GM12873 (cell line): ENCODE data around the gene STAMBPL1.

Experiments used
- CTCF ChIP-seq: IDR thresholded peaks from 2 replicates; pipeline ENCODE4 v1.5.1; 2012; ENCODE audit warnings: low read depth, mild to moderate bottlenecking, moderate library complexity, low read length, control low read depth; ENCODE audit not compliant: insufficient read depth; ENCODE audit errors: missing control alignments

The STAMBPL1 gene

DNA sequence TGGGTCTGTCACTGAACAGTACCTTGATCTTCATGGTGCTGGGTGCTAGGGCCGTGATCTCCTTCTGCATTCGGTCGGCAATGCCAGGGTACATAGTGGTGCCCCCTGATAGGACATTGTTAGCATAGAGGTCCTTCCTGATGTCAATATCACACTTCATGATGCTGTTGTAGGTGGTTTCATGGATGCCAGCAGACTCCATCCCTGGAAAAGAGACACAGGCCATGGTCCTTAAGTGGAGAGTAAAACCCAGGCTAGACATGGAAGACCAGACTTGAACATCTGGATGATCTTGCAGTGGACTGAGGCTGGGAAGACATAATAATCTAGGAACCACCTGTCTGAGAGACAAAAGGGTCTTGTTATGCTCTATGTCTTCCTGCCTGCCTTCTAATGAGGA lies 58.0 kb downstream of the STAMBPL1 start:
- no peak for TF ChIP-seq CTCF

- no peak for TF ChIP-seq CTCF
These were observed 58.9 kb downstream of the STAMBPL1 start for GRCh38 chr10:88938938-88939337.

- TF ChIP-seq CTCF = no peak
These were observed 61.0 kb downstream of the STAMBPL1 start for GRCh38 chr10:88941026-88941425.

DNA sequence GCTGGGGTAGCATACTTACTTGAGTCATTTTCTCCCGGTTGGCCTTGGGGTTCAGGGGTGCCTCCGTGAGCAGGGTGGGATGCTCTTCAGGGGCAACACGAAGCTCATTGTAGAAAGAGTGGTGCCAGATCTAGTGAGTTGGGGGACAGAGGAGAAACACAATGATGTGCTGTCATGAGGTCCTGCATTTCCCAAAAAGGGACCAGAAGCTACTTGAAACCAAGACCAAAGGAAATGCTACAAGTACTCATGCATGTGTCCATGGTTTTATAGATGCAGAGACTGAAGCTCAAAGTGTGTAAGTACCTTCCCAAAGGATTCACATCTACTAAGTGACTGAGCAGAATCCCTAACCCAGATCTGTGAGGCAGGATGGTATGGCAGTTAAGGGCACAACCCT lies 63.7 kb downstream of the STAMBPL1 start:
- TF ChIP-seq CTCF = no peak

DNA sequence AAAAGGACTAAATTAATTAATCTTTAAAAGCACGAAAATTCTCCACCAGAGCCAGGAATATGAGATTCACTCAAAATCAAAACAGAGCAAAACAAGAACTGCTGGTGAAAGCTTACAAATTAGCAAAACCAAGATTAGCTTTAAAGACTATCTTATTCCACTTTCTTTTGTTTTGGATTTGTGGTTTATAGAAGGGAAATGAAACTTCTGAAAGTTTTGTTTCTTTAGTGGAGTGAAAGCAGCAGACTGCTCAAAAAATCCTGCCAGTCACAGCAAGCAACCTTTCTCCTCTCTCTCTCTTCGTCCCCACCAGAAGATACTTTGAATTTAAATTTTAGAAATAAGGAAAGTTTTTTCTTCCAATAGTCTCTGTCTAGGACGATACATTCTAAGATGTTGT lies 64.8 kb downstream of the STAMBPL1 start:
- TF ChIP-seq CTCF = no peak

DNA sequence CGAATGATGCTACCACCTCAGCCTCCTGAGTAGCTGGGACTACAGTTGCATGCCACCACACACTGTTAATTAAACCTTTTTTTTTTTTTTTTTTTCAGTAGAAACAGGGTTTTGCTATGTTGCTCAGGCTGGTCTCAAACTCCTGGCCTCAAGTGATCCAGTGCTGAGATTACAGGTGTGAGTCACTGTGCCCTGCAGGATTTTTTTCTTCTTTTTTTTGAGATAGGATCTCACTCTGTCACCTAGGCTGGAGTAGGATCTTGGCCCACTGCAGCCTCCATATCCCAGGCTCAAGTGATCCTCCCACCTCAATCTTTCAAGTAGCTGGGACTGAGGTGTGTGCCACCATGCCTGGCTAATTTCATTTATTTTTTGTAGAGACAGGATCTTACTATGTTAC lies 66.2 kb downstream of the STAMBPL1 start:
- TF ChIP-seq CTCF = no peak

DNA sequence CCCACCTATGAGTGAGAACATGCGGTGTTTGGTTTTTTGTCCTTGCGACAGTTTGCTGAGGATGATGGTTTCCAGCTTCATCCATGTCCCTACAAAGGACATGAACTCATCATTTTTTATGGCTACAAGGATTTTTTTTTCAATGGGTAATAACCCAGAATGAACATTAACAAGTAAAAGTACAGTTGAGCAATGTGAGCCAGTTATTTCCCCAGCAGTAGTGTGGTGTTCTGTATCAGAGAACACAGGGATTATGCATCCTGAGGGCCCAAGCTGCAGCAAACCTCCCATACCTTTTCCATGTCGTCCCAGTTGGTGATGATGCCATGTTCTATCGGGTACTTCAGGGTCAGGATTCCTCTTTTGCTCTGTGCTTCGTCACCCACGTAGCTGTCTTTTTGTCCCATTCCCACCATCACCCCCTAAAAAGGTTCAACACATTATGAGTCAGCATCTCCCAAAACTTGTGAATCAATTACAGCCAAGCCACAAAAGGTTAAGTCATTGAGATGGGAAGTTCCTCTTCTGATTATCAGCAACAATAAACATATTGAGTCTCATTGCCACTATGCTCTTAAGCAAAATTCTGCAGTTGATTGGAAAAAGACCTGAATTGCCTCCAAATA lies 67.0 kb downstream of the STAMBPL1 start:
- TF ChIP-seq CTCF = no peak
